Stimulated activated CD4-positive, alpha-beta T cell treated with anti-CD3 and anti-CD28 coated beads, Interleukin-1b, Interleukin-23, amount 100 ng/mL, for 4 hours (primary cell): ENCODE measurements around the gene FBXO42.
"Not testable (repeated sequence)": the region's sequence is repeated elsewhere in the genome, so short reads cannot be mapped to it uniquely, and the experiment has no call there.

Experiments
- DNase-seq, 2 donors: peaks; one replicate each; pipeline ENCODE4 v3.0.0-alpha.2; 2020; ENCODE audit warnings: low read depth in 2 of 2

Gene FBXO42

DNA sequence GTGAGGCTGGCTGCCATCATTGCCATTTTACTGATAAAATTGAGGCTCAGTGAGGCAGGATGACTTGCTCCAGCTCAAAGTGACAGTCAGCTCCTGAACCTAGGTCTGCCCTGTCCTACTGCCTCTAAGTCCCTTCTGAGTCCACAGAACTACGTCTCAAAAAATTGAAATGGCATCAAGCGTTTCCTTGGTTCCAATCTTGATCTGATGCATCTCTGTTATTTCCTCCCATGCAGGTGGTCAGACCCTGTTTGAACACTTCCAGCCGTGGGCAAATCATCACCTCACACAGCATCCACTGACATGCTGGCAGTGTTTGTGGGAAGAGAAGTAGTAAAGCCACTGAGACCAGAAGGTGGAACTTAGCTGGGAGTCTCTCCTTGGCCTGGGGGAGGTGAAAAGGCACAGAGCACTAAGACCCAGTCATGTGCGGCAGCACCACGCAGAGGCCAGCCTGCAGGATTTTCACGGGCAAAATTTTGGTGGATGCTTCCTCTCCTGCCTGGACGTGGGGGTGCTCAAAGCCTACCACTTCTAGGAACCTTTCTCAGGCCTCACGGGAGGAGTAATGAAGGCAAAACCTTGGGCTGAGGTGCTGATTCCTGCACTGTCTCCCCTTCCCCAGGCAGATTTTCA is 107.5 kb downstream of the FBXO42 start:
- DNase-seq = no peak

DNA sequence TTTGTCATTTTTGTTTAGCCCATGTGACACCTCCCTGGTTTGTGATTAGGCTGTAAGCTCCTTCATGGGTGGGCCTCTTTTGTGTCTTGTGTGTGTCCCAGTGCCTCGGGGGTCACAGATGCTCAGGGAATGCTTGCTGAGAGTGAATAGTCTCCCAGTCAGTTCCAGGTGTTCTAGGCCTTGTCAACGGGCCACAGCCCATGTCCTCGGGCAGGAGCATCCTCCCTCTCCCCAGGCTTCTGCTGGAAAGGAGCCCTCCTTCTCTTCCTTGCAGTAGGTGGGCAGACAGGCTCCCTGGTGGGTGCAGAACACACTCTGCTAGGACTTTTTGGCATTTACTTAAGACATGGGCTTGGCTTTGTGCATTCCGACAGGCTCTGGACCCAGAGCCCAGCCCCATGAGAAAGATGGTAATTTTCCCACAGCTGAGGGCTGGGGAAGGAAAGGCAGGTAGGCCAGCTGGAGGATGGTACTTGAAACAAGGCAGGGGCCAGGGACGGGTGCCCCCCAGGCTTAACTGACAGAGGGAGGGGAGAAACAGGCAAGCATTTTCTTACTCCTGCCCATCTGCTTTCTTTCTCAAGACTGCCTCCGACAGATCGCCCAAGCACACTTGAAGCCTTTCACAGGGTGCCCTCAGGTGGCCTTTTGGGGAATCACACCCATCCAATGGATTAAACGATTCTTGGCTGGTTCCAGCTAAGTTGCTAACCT is 108.2 kb downstream of the FBXO42 start:
- DNase-seq = peak; percentile 62 to 66

DNA sequence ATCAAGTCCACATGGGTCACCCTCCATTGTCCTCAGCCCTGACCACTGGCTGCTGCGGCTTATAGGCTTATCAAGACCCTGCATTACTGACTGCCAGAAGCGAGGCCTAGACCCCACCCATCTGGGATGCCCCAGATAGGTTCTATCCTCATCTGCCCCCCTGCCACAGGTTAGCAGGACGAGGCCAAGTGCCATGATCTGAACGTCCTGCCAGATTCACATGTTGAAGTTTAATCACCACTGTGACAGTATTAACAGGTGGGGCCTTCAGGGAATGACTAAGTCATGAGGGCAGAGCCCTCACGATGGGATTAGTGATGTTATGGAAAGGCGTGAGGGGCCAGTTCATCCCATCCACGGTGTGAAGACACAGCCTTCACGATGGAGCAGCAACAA is 109.1 kb downstream of the FBXO42 start:
- no peak for DNase-seq

DNA sequence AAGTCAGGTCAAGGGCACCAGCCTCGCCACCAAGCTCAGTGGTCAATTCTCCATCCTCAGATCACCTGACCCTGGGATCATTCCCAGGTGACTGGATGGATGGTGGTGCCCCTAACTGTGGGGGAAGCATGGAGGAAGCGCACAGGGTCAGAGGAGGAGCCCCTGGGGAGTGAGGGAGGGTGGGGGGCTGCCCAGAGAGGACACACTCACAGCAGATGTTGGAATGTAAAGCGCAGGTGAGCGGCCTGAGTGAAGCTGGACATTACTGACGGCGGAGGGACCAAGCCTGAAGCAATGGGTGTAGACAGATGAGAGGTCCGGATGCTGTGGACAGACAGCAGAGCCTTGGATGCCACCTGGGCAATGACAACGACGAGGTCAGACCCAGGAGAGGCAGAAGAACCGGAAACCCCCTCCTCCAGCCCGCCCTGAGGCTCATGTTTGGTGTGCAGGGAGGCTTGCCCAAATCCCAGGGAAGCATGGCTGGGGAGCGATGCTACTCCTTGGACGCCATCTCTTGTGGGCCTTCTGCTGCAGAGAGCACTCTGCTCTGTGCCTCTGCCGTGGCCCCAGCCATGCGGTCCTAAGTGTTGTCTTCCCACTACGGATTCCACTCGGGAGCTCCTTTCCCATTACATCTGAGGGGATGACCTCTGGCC is 109.6 kb downstream of the FBXO42 start:
- DNase-seq = no peak

DNA sequence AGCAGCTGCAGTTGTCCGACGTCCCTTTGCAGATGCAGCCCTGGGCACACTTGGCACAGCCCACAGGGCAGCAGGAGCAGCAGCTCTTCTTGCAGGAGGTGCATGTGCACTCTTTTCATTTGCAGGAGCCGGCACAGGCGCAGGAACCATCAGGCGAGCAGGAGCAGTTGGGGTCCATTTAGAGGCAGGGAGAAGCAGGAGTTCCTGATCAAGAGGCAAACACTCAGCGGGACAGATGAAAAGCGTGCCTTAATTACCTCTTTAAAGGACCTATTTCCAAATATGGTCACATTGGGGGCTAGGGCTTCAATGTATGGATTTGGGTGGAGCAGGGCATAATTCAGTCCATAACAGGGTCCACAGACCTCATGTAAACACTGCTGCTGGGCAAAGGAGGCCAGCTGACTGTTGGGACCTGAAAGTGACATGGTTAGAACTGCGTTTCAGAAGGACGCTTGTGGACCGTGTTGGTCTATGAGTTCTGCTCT is 111.0 kb downstream of the FBXO42 start:
- no peak for DNase-seq

DNA sequence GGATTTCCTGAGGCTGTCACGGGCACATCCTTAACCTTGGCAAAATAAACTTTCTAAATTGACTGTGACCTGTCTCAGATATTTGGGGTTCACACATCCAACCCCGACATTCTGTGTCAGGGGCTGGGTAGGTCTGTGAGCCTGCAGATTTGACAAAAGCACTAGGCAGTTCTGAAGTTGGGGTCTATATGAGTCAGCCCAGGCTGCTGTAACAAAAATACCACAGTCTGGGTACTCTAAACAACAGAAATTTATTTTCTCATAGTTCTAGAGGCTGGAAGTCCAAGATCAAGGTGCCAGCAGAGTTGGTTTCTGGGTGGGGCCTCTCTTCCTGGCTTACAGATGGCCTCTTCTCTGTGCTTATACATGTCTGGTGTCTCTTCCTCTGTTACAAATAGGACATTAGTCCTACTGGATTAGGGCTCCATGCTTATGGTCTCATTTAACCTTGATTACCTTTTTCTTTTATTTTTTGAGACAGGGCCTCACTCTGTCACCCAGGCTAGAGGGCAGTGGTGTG is 112.2 kb downstream of the FBXO42 start:
- no peak for DNase-seq

DNA sequence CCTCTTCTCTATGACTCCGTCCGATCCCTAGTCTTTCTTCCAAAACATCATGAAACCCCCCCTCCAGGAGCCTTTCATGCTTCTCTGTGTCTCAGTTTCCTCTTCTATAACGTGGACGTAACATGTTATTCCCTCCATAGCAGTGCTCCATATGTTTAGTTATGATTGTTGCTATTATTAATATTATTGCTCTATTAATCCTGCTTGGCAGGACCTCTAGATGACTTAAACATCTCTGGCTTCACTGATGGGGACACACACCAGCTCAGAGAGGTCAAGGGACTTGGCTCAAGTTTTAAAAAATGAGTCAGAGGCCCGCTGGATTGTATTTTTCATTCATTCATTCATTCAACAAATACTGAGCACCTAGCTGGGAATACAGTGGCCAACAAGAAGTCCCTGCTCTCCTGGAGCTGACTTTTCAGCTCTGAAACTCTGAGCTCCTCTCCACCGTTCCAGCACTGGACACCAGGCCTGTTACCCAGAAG is 114.9 kb downstream of the FBXO42 start:
- no peak for DNase-seq

DNA sequence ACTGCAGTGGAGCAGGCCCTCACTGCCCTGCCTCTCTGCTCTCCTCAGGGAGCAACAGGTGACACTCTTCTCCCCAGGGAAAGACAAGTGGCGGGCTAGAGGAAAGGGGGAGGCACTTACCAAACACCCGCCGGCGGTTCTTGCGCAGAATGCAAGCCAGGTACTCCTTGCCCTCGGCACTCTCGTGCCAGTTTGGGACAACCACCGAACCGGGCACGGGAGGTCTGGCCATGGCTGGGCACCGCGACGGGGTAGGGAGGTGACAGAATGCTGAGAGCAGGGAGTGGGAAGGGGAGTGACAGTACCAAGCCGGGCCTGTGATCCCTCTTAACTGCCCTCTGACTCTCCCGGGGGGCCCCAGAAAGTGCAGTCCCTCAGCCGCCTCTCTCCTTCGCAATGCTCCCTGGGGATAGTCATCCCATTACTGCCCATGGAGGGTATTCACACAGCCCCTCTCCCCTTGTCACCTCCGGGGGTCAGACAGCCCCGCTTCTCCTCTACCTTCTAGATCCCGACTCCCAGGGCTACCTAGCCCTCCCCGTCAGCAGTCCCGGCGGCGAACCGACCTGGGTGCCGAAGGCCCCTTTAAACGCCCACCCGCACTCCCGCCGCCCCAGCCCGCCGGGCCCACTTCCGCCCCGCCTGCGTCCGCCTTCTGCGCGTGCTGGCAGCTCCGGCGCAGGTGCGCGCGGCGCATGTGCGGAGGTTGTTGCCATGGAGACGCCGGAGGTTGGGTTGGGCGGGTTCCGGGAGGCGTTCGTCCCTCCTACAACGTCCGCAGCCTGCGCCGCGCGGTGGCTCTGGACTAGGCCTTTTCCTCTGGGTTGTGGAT is 115.6 kb downstream of the FBXO42 start, which contains the start of gene CPLANE2:
CPLANE2 (minus strand) TSS at position 673 of the 832 bp plus-strand sequence; CDS start at position 232, 441 bp downstream.
- peak; percentile 95 to 96 for DNase-seq

DNA sequence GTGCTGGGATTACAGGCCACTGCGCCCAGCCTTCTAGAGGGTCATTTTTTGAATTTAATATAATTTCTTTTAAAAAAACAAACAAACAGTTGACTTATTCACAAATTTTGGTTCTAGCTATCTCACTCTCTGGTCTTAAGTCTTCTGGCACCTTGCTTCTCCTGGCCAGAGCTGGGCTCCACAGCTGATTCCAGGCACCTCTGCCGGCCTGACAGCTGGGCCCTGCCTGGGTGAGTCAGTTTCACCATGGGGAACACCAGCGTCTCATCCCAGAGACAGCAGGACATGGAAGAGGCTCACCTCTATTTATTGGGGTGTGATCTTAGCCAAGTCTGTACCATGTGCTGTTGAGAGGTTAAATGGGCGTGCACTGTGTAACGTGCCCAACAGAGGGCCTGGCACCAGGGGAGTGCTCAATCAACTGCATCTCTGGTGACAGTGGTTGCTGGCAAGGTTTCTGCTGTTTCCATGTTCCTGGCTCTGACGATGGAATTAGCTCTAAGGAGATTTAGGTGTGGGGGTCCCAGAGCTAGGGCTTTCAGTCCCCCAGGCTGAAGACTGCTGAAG is 116.3 kb downstream of the FBXO42 start:
- DNase-seq = peak; percentile 15 to 39

DNA sequence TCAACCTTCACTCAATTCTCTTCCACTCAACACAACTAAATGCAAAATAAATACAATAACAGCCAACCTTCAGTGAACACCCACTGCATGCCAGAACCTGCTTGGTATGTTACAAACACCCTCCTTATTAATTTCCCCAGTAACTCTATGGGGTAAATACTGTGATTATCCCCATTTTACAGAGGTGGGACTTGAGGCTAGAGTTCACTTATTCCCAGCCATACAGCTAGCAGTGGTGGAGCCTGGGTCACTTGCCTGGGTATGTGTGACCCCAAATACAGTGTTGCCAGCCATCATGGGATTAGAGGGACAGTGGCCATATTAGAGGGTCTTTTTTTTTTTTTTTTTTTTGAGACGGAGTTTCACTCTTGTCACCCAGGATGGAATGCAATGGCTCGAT is 116.9 kb downstream of the FBXO42 start:
- DNase-seq = no peak

DNA sequence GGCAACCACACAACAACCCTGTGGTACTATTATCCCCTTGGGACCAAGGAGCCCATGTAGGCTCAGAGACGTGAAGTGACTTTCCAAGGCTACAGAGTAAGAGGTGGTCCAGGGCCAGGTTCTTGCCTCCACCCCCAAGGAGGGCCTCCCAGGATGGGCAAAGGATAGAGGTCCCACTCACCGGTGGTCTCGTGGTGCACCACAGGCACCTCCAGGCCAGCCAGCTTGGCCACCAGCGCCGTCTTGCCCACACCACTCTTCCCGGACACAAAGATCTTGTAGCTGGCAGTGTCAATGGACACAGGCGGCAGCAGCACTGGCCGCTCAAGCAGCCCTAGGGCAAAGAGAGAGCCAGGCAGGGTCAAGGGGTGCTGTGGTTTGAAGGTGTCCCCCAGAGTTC is 118.8 kb downstream of the FBXO42 start:
- no peak for DNase-seq

DNA sequence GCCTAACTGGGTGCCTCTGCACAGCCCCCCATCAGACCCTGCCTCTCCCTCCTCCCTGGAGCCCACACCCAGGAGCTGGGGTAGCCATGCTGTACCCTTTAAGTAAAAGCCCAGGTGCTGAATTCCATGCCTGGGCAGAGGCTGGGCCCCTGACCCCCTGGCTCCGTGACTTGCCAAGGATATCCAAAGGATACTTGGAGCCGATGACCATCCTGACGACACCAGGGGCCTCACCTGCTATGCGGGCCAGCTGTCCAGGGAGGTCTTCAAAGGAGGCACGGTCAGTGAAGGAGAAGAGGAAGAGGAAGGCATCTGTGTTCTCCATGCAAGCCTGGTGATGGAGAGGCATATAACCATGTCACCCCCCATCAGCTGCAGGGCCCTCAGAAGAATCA is 120.0 kb downstream of the FBXO42 start:
- DNase-seq = no peak

DNA sequence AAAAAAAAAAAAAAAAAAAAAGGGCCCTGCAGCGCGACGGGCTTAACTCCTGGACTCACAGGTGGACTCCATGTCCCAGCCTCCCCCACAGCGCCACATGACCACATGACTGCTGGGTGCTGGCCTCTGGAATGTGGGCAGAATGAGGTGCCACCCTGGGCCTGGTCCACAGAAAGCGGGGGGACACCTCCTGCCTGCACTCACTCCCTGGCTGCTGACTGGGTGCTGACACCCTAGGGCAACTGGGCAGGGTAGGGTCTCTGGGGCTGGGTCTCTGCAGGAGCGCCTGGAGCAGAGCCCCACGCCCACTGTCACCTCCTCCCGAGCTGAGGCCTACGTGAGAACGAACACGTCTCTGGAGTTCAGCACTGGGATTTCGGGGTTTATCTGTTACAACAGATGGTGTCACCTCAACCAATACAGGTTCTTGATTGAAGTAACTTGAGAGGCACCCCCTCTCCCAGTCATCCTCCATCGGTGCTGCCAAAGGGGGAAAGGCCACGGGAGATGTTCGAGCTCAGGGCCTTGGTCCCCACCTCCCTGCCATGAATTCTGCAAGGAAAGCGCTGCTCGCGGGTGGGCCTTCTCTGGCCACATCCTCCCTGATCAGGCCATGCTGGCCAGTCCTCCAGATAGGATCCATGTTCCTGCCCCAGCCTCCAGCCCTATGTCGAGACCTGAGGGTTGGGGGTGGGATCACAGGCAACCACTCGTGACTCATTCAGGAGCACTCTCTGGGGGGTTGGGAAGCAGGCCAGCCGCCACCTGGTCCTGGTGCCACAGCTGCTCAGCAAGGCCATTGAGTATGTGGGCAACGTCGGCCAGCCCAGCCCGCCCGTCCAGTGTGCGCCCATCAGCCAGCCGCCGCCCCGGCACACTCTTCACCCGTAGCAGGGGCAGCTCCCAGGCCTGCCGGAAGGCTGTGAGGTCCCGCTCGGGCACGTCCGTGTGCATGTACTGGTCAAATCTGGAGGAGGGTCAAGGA is 120.7 kb downstream of the FBXO42 start:
- no peak for DNase-seq

DNA sequence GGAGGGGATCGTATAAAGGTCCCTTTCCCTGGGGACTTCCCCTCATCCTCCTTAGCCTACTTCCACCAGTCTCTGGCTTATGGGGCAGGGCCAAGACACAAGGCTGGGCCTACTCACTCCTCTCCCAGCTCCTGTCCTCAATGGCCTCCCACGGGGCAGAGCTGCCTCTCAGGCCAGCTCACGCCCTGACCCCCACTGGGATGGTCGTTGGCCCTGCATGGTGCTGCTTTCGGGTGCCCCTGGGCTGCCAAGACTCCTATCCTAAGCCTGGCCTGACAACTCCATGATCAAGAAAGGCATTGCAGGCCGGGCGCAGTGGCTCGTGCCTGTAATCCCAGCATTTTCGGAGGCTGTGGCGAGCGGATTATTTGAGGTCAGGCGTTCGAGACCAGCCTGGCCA is 121.5 kb downstream of the FBXO42 start:
- DNase-seq = no peak

DNA sequence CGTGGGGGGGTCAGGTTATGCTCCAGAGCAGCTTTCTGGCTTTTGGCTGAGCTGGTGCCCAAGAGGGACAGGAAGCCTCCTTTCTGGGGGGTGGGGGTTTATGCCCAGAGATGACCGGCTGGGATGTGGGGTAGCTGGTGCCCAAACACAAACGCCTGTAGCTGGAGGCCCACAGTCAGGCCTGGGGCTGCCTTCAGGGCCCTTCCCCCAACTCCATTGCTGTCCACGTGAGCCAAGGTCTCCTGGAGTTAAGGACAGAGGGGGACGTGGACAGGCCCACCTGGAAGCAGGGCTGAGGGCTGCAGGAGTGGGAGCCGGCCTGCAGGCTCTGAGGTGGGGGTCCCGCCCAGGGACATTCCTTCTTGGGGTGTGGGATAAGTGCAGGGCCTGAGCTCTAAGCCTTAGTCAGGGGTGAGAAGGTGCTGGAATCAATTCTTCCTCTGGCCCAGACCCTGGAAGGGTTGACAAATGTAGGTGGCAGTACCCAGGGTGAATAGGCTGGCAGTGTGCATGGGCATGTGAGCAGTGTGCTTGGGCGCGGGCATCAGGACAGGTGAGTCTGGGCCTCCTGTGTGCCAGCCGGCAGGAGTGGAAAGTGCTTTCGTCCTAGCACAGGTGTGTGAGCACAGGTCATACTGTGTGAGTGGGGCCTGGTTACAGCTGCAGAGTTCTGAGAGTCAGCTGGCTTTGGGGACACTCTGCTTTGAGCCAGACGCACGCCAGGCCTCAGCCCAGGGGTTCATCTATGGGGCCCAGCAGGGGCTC is 122.1 kb downstream of the FBXO42 start:
- DNase-seq = no peak

DNA sequence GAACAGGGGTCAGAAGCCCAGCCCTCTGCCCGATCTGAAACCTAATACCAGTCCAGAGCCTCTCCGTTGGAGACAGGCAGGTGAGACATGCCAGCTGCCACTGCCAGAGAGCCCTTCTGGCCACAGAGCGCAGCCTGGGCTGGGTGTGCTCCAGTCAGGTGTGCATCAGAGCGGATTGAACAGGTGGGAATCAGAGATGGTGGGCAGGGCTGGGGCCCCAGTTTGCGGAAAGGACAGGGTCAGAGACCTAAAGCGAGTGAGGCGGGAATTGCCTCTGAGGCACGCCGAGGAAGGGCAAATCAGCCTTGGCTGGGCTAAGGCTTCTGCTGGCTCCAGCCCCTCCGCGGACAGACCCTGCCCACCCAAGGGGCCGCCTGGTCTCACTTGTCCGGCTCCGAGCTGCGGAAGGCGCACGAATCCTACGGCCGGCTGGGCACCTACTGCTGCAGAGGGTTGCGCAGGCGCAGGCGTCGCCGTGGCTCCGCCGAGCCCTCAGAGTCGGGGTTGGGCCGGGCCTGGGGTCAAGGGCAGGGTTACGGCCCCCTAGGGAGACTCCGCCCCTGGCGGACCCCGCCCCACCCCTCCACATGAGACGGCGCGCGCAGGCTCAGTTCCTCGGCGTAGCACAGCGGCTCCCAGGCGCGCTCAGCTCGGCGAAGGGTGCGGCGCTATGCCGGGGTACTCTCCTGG is 125.6 kb downstream of the FBXO42 start:
- no peak for DNase-seq

DNA sequence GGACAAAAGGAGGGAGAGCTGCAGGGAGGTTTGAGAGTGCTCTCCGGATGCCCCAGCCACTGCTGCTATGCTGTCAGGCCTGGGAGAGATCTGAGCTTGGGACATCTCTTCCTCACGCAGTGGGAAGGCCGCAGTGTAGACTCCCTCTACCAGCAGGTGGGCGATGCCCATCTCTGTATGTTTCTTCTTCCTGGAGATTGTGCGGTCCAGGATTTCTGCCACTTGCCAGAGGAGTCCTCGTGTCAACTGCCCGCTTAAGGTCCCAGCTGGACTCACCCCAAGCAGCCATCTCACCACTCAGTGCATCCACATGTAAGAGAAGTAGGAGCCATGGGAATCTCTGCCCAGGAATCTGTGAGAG is 126.2 kb downstream of the FBXO42 start:
- DNase-seq = no peak

DNA sequence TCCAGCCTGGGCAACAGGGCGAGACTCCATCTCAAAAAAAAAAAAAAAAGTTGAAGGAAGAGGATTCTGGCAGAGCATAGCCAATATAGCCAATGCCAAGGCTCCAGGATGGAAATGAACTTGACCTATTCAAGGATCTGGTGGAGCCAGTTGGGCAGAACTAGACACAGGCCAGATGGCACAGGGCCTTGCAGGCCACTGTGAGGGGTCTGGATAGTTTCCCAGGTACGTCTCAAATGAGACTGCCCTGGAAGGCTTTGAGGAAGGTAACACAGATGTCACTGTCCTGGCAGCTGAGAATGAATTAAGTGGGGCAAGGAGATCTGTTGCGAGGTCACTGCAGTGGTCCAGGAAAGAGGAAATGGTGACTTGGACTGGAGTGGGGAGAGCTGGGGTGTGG is 127.8 kb downstream of the FBXO42 start:
- DNase-seq = no peak

DNA sequence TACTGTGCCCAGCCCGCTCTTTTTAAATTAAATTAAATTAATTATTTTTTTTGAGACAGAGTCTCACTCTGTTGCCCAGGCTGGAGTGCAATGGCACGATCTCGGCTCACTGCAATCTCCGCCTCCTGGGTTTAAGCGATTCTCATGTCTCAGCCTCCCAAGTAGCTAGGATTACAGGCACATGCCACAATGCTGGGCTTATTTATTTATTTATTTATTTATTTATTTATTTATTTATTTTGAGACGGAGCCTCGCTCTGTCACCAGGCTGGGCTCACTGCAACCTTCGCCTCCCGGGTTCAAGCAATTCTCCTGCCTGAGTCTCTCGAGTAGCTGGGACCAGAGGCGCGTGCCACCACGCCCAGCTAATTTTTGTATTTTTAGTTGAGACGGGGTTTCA is 129.6 kb downstream of the FBXO42 start:
- DNase-seq = not testable (repeated sequence)
